Right lobe of liver (tissue), 6 donors: ENCODE data around the gene OR52K1. TPM values are rescaled to one million over a fixed set of nuclear protein-coding genes. Genes with fewer than 3 reads are reported as not detected.

Experiments
- ATAC-seq, 4 donors: fragments of 200-7000 bp; cut with Tn5 transposase; one replicate each; pipeline ENCODE4 v1.9.1; 2020; ENCODE audit warnings: mild to moderate bottlenecking in 4 of 4, moderate library complexity in 4 of 4
- DNase-seq, 3 donors: peaks; one replicate each; pipeline ENCODE4 v3.0.0-alpha.2; 2020
- H3K27ac ChIP-seq, 3 donors: fragments of 200-600 bp; one replicate each; pipeline ENCODE4 v1.8.0; 2022
- H3K27me3 ChIP-seq, 2 donors: fragments of 200-600 bp; one replicate each; pipeline ENCODE4 v1.8.0; 2022
- H3K36me3 ChIP-seq, 4 donors: fragments of 200-600 bp; sonication (generic) in 1 of 4; one replicate each; pipeline versions ENCODE4 v1.5.1 to v1.8.0; 2017 to 2022; ENCODE audit warnings: control low read depth in 1 of 4
- H3K4me1 ChIP-seq, 4 donors: fragments of 200-600 bp; sonication (generic) in 1 of 4; one replicate each; pipeline versions ENCODE4 v1.5.1 to v1.8.0; 2017 to 2022; ENCODE audit warnings: control low read depth in 1 of 4
- H3K4me3 ChIP-seq, 3 donors: fragments of 200-600 bp; one replicate each; pipeline ENCODE4 v1.8.0; 2022
- H3K9me3 ChIP-seq, 4 donors: fragments of 200-600 bp; sonication (generic) in 1 of 4; one replicate each; pipeline versions ENCODE4 v1.5.1 to v1.8.0; 2017 to 2022; ENCODE audit warnings: control low read depth in 1 of 4
- CTCF ChIP-seq, 4 donors: fragments of 200-600 bp in 3 of 4; fragments of 450-650 bp in 1 of 4; IDR thresholded peaks; one replicate each; pipeline versions ENCODE4 v1.5.1 to v1.8.0; 2016 to 2022; ENCODE audit warnings: antibody characterized with exemption in 4 of 4, mild to moderate bottlenecking in 2 of 4
- POLR2A ChIP-seq: fragments of 450-650 bp; IDR thresholded peaks from one replicate; pipeline ENCODE4 v1.6.1; 2017; ENCODE audit warnings: antibody characterized with exemption, mild to moderate bottlenecking
- WGBS: methylation state at CpG from one replicate; pipeline ENCODE4 v1.1.6; 2018; ENCODE audit warnings: low coverage, low lambda C conversion rate; ENCODE audit not compliant: insufficient coverage; ENCODE audit errors: missing lambda C conversion rate; 5-methylcytosine and 5-hydroxymethylcytosine counted together
- intact Hi-C, 2 donors: fragments of 100-400 bp; cut with DNase I; formaldehyde crosslinking; loops; one replicate each; pipeline versions ENCODE4 v1.11.2 to v1.14.1; 2022
- total RNA-seq, 6 experiments: library from RNA; depleted of rRNA in 2 of 6; stranded (reverse); fragments of >200 nt in 2 of 6; fragmentation: NEBNext Ultra II Directional in 3 of 6; extraction: Animal tissue kit (Norgen Biotek cat#: 25700) in 3 of 6; gene quantifications; one replicate each; pipeline versions ENCODE4 v1.1.0 to v1.2.4, GENCODE V29; 2016 to 2023
- donor health status: DM: no; HTN: yes; CAD: no.
- donor health status: DM: no; HTN: no; CAD: no.
- donor health status: DM: no; HTN: no; CAD: no.
- donor health status: DM: no; HTN: yes; CAD: no.
- donor health status: DM: no; HTN: yes; CAD: no.

The OR52K1 gene
- total RNA-seq, 6 experiments from 2014 or later, result 0.07 TPM; not detected in 5

GRCh38 chr11:4541071-4541470 is 58.6 kb downstream of the OR52K1 start:
- ATAC-seq (no peak), DNase-seq (no peak)
- Histone ChIP-seq H3K36me3 (no peaks in the 10 kb centered on the region), H3K9me3 (no peaks in the 10 kb centered on the region), H3K27me3 (no peaks in the 10 kb centered on the region), H3K4me3 (no peak overlapping the region), H3K4me1 (peaks cover 0 to 7% (median 2%) of the 10 kb centered on the region in 4 donors), H3K27ac (no peak overlapping the region)
- TF ChIP-seq CTCF (IDR thresholded peaks at IDR 0.05) (no peak), POLR2A (no peak)
- 0% methylated on average over 1 of the region's 1 CpG for WGBS
- intact Hi-C loops, result loop anchor here in 1 of 2 donors (10.0 kb wide), 1 partner anchor 356 kb away; no protein-coding TSS in a partner anchor

Other genes starting within 250 kb of the OR52K1 start
- gene OR52B4, start 114.3 kb upstream of the OR52K1 start, total RNA-seq, result not detected
- 10 to 100 TPM in 4 of 6 experiments, 1 to 10 TPM in 2; 5.8 to 19.4 (median 10.4) TPM for gene TRIM21, start 88.9 kb upstream of the OR52K1 start, total RNA-seq
- not detected for gene OR52K2, start 33.4 kb upstream of the OR52K1 start, total RNA-seq
- not detected for gene OR52M1, start 62.5 kb downstream of the OR52K1 start, total RNA-seq
- gene OR52I2, start 99.1 kb downstream of the OR52K1 start, total RNA-seq, result not detected
- not detected for gene OR52I1, start 111.4 kb downstream of the OR52K1 start, total RNA-seq
- gene TRIM68, start 125.6 kb downstream of the OR52K1 start, total RNA-seq, result 1 to 10 TPM; 3.3 to 8.6 (median 5.8) TPM
- not detected for gene OR51D1, start 154.8 kb downstream of the OR52K1 start, total RNA-seq
- not detected for gene OR51E1, start 161.3 kb downstream of the OR52K1 start, total RNA-seq
- gene OR51E2, start 215.2 kb downstream of the OR52K1 start, total RNA-seq, result not detected
- gene MMP26, start 222.1 kb downstream of the OR52K1 start, total RNA-seq, result not detected